Neural progenitor cell (in vitro differentiated cells): Measurements from ENCODE around the gene UBE2O.

Experiments used
- CTCF ChIP-seq: fragments of 200-600 bp; sonication (generic); IDR thresholded peaks from 2 replicates; pipeline ENCODE4 v1.5.1; 2017; ENCODE audit warnings: antibody characterized with exemption, mild to moderate bottlenecking
- EZH2phosphoT487 ChIP-seq: fragments of 200-600 bp; sonication (generic); IDR thresholded peaks from 2 replicates; pipeline ENCODE4 v1.6.1; 2017; ENCODE audit warnings: antibody characterized with exemption

GRCh38 chr17:76354747-76355310 lies 98.1 kb downstream of the UBE2O start:
- TF ChIP-seq CTCF = no peak
- TF ChIP-seq EZH2phosphoT487 = no peak
